Neural cell (in vitro differentiated cells): Measurements from ENCODE around the gene VAV2. TPM values are rescaled to one million over a fixed set of nuclear protein-coding genes. Genes with fewer than 3 reads are reported as not detected.
A peak's percentile ranks its signal among the peaks of the same experiment; 100 is the strongest.

Experiments used
- H2AFZ ChIP-seq: fragments of 200-600, 300-800 bp; sonication (generic), shearing (Covaris generic); 2 replicates; pipeline ENCODE4 v1.6.0; 2014; ENCODE audit warnings: low read depth, mild to moderate bottlenecking, antibody characterized with exemption, low read length, moderate library complexity
- H3F3A ChIP-seq: fragments of 200-600 bp; shearing (Covaris generic); 2 replicates; pipeline ENCODE4 v1.6.1; 2016; ENCODE audit warnings: mild to moderate bottlenecking, moderate library complexity, mixed read lengths, antibody characterized with exemption, low read length; ENCODE audit not compliant: insufficient read depth, poor library complexity, severe bottlenecking
- H3K27ac ChIP-seq: fragments of 200-600, 300-800 bp; sonication (generic), shearing (Covaris generic); 2 replicates; pipeline ENCODE4 v1.5.1; 2014; ENCODE audit warnings: mild to moderate bottlenecking, low read length, moderate library complexity
- H3K27me3 ChIP-seq: fragments of 300-800, 200-600 bp; sonication (generic), shearing (Covaris generic); 2 replicates; pipeline ENCODE4 v1.6.0; 2014; ENCODE audit warnings: mild to moderate bottlenecking, low read depth, low read length, moderate library complexity; ENCODE audit not compliant: insufficient read depth
- H3K36me3 ChIP-seq: fragments of 300-800, 200-600 bp; sonication (generic), shearing (Covaris generic); 2 replicates; pipeline ENCODE4 v1.5.1; 2014; ENCODE audit warnings: mild to moderate bottlenecking, antibody characterized with exemption, low read length, moderate library complexity; ENCODE audit not compliant: insufficient read depth
- H3K4me2 ChIP-seq: fragments of 300-800, 200-600 bp; sonication (generic), shearing (Covaris generic); 2 replicates; pipeline ENCODE4 v1.6.0; 2014; ENCODE audit warnings: mild to moderate bottlenecking, low read length
- H3K4me3 ChIP-seq: fragments of 300-800, 200-600 bp; sonication (generic), shearing (Covaris generic); 2 replicates; pipeline ENCODE4 v1.5.1; 2014; ENCODE audit warnings: mild to moderate bottlenecking, low read length, moderate library complexity
- H3K79me2 ChIP-seq: fragments of 200-600 bp; shearing (Covaris generic); replicated peaks from 2 replicates; pipeline ENCODE4 v1.6.0; 2014; ENCODE audit warnings: mild to moderate bottlenecking, low read length, moderate library complexity; ENCODE audit not compliant: insufficient read depth
- H3K9ac ChIP-seq: fragments of 300-800, 200-600 bp; sonication (generic), shearing (Covaris generic); 2 replicates; pipeline ENCODE4 v1.6.1; 2016; ENCODE audit warnings: mild to moderate bottlenecking, low read length, mixed read lengths
- H3K9me2 ChIP-seq: fragments of 200-600 bp; shearing (Covaris generic); 2 replicates; pipeline ENCODE4 v1.6.1; 2016; ENCODE audit warnings: mild to moderate bottlenecking, low read length, mixed read lengths; ENCODE audit not compliant: insufficient read depth
- H3K9me3 ChIP-seq: fragments of 200-600, 300-800 bp; sonication (generic), shearing (Covaris generic); 2 replicates; pipeline ENCODE4 v1.6.1; 2016; ENCODE audit warnings: mild to moderate bottlenecking, mixed run types, low read length, moderate library complexity, mixed read lengths
- H4K20me1 ChIP-seq: fragments of 200-600 bp; shearing (Covaris generic); 2 replicates; pipeline ENCODE4 v1.6.1; 2016; ENCODE audit warnings: mild to moderate bottlenecking, mixed run types; ENCODE audit not compliant: insufficient read depth
- CTCF ChIP-seq: fragments of 450-650 bp; IDR thresholded peaks from 2 replicates; pipeline ENCODE4 v1.5.1; 2014; ENCODE audit warnings: antibody characterized with exemption, mild to moderate bottlenecking, moderate library complexity; ENCODE audit not compliant: poor library complexity, severe bottlenecking
- EP300 ChIP-seq: fragments of 450-650 bp; conservative IDR thresholded peaks from 2 replicates; pipeline ENCODE4 v1.6.1; 2014; ENCODE audit warnings: antibody characterized with exemption, mild to moderate bottlenecking, moderate library complexity; ENCODE audit not compliant: poor library complexity, severe bottlenecking
- EZH2 ChIP-seq: fragments of 200-600, 300-800 bp; shearing (Covaris generic), sonication (generic); IDR thresholded peaks from 2 replicates; pipeline ENCODE4 v1.6.1; 2014; ENCODE audit warnings: antibody characterized with exemption, low read length, borderline replicate concordance, mild to moderate bottlenecking; ENCODE audit not compliant: insufficient read depth, poor library complexity, severe bottlenecking
- MXI1 ChIP-seq: fragments of 450-650 bp; conservative IDR thresholded peaks from 2 replicates; pipeline ENCODE4 v1.6.1; 2014; ENCODE audit warnings: antibody characterized with exemption, mild to moderate bottlenecking; ENCODE audit not compliant: poor library complexity, severe bottlenecking
- POLR2AphosphoS5 ChIP-seq: IDR thresholded peaks from 2 replicates; pipeline ENCODE4 v1.6.1; 2012
- RAD21 ChIP-seq: fragments of 450-650 bp; conservative IDR thresholded peaks from 2 replicates; pipeline ENCODE4 v1.6.1; 2014; ENCODE audit warnings: antibody characterized with exemption, mild to moderate bottlenecking, moderate library complexity
- REST ChIP-seq: IDR thresholded peaks from 2 replicates; pipeline ENCODE4 v1.6.1; 2012; ENCODE audit warnings: borderline replicate concordance
- SMC3 ChIP-seq: fragments of 450-650 bp; conservative IDR thresholded peaks from 2 replicates; pipeline ENCODE4 v1.6.1; 2014; ENCODE audit warnings: antibody characterized with exemption, mild to moderate bottlenecking, moderate library complexity; ENCODE audit not compliant: poor library complexity
- TAF1 ChIP-seq: IDR thresholded peaks from 2 replicates; pipeline ENCODE4 v1.6.1; 2012; ENCODE audit warnings: low read depth
- polyA plus RNA-seq: library from polyadenylated mRNA; depleted of rRNA; stranded (reverse); fragments of >200 nt; gene quantifications from 2 replicates; pipeline ENCODE4 v1.2.3, GENCODE V29; 2014

VAV2 gene
- polyA plus RNA-seq, 1 donor from 2014 or later = 35.2 TPM

GRCh38 chr9:133813749-133814585 lies 178.2 kb downstream of the VAV2 start:
- TF ChIP-seq REST = no peak
- TF ChIP-seq TAF1 = no peak
- TF ChIP-seq CTCF = no peak
- peak; percentile 55 for TF ChIP-seq POLR2AphosphoS5
- Histone ChIP-seq H3K9me3 (no peaks in the 10 kb centered on the region), H3K9ac (no peak overlapping the region), H4K20me1 (no peaks in the 10 kb centered on the region), H3K4me3 (peak overlapping the region; percentile 16), H3K4me2 (no peak overlapping the region), H2AFZ (no peak overlapping the region), H3K36me3 (no peaks in the 10 kb centered on the region), H3K27ac (peak overlapping the region; percentile 20), H3F3A (no peaks in the 10 kb centered on the region), H3K79me2 (no peaks in the 10 kb centered on the region), H3K9me2 (no peaks in the 10 kb centered on the region), H3K27me3 (no peaks in the 10 kb centered on the region)

- H3K4me3 ChIP-seq = no peak overlapping the region
- H3K9ac ChIP-seq = no peak overlapping the region
- no peaks in the 10 kb centered on the region for H3K9me3 ChIP-seq
- no peak for TF ChIP-seq MXI1
- no peak for TF ChIP-seq SMC3
- no peak for TF ChIP-seq TAF1
- TF ChIP-seq REST = no peak
- TF ChIP-seq EZH2 = no peak
- TF ChIP-seq POLR2AphosphoS5 = no peak
- TF ChIP-seq CTCF = no peak
- TF ChIP-seq EP300 = no peak
- TF ChIP-seq RAD21 = no peak
- H3K9me2 ChIP-seq = no peaks in the 10 kb centered on the region
- no peaks in the 10 kb centered on the region for H3F3A ChIP-seq
- no peak overlapping the region for H3K27ac ChIP-seq
- H4K20me1 ChIP-seq = no peaks in the 10 kb centered on the region
- no peaks in the 10 kb centered on the region for H3K36me3 ChIP-seq
- H2AFZ ChIP-seq = no peak overlapping the region
- no peak overlapping the region for H3K4me2 ChIP-seq
- no peaks in the 10 kb centered on the region for H3K79me2 ChIP-seq
- no peaks in the 10 kb centered on the region for H3K27me3 ChIP-seq
Observed at GRCh38 chr9:133812941-133813748, 179.0 kb downstream of the VAV2 start.
